Measurements from ENCODE around the gene NKX2-4.

Gene NKX2-4

DNA sequence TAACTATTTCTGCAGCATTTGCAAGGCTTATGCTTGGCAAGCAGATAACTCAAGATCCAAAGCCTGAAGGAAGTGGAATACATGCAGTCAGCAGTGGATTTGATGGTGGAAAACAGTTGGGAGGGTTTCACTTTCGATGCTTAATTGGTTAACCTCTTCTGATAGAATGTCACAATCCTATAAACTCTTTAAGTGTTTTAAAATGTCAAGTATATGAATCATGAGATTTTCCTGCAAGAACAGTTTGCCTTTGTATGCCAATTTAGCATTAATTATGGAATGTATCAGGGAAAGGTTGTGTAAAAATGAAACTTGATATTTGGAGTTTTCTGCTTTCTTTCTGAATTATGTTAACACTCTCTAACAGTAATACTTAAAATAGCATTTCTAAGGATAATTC is 36.6 kb downstream of the NKX2-4 start:
- DNase-seq (ENCODE audit: low read depth) = peak; percentile 67

- DNase-seq (ENCODE audit: low read depth) = no peak
These were observed 38.6 kb downstream of the NKX2-4 start for GRCh38 chr20:21358737-21359136.

- DNase-seq (ENCODE audit: low read depth) = peak; percentile 31
These were observed 39.5 kb downstream of the NKX2-4 start for GRCh38 chr20:21357844-21358243.

DNA sequence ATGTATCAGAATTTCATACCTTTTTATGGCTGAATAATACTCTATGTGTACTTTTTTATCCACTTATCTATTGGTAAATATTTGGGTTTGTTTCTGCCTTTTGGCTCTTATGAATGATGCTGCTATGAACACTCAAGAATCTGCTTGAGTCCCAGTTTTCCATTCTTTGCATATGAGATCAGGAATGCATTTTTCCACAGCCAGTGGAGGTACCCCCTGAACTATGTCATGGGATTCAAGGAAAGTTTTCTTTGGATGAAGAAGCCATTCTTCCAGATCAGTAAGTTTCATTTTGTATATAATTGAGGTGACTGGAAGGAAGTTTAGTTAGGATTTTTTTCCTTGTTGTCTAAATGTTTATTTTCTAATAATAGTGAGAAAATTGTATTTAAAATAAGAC is 40.9 kb downstream of the NKX2-4 start:
- DNase-seq (ENCODE audit: low read depth) = no peak

GRCh38 chr20:21355981-21356380 is 41.3 kb downstream of the NKX2-4 start:
- DNase-seq (ENCODE audit: low read depth) = no peak

DNA sequence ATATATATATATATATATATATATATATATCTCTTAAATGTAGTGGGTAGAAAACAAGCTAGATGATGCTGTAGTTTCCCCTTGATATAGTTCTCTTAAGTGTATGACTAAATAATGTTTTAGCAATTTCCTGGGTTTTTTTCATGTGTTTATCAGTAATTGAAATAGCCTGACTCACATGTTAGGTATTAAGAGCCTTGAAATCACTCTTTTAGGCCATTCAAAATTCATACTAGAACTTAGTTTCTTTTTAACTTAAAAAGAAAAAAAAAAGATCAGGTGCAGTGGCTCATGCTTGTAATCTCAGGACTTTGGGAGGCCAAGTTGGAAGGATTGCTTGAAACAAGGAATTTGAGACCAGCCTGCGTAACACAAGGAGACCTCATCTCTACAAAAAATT is 44.1 kb downstream of the NKX2-4 start:
- peak; percentile 82 for DNase-seq (ENCODE audit: low read depth)

GRCh38 chr20:21352703-21353102 is 44.6 kb downstream of the NKX2-4 start:
- peak; percentile 90 for DNase-seq (ENCODE audit: low read depth)
